GM13977 (cell line): ENCODE results near the gene TBC1D30.
A peak's percentile ranks its signal among the peaks of the same experiment; 100 is the strongest.

Experiments
- DNase-seq: peaks from one replicate; pipeline ENCODE4 v3.0.0; 2012; ENCODE audit warnings: low spot score
- CTCF ChIP-seq: IDR thresholded peaks from 2 replicates; pipeline ENCODE4 v1.5.1; 2012; ENCODE audit warnings: mild to moderate bottlenecking, control low read depth; ENCODE audit not compliant: insufficient read depth; ENCODE audit errors: extremely low read depth, missing control alignments
- in situ Hi-C: fragments of 300-500 bp; cut with MboI; formaldehyde crosslinking; loops from one replicate; pipeline ENCODE4 v1.12.0; 2022; ENCODE audit warnings: low sequenced_read_pairs, low pct_unique_long_range_greater_than_20kb, mixed read lengths, inconsistent platforms; ENCODE audit not compliant: unreplicated experiment

The TBC1D30 gene

GRCh38 chr12:64825143-64826021 is 935 bp downstream of the TBC1D30 start:
- peak; percentile 28 for DNase-seq
- no peak for TF ChIP-seq CTCF

DNA sequence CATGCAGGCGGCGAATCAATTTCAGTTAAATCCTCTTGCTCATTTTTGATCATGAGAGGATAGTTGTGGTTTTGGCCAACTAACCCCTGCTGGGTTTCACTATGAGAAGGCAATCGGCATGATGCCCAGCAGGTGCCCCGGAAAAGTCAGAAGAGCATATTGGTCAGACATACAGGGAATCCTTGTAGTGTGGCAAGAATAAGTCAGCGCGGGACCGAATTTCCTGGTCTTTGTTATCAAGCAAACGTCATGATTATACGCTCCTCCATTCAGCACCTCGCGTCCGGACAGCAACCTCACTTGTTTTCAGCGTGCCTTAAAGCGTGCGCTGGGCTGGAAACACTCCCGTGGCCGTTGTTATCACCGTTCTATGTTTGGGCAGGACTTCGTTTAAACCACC is 1.8 kb downstream of the TBC1D30 start:
- no peak for TF ChIP-seq CTCF
- in situ Hi-C loops: no loop called here
- DNase-seq: peak; percentile 67

More at GRCh38 chr12:64825143-64826021, 935 bp downstream of the TBC1D30 start:
- in situ Hi-C loops: no loop called here

DNA sequence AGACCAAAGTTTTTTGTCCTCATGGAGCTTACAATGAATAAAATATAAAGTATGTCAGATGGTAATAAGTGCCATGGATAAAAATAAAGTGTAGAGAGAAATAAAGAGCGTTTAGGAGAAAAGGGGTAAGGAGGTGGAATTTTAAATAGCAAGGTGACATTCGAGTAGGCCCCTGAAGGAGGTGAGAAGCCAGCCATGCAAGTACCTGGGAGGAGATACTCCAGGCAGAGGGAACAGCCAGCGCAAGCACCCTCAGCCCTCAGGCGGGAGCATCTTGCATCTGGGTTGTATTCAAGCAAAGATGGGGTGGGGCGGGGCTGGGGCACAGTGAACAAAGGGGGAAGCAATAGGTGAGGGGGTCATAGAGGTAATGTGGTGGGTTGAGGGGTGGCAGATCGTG is 4.3 kb downstream of the TBC1D30 start:
- DNase-seq: no peak
- TF ChIP-seq CTCF: no peak
- in situ Hi-C loops: no loop called here

GRCh38 chr12:64833928-64834327 is 9.5 kb downstream of the TBC1D30 start:
- in situ Hi-C loops: no loop called here
- no peak for TF ChIP-seq CTCF
- DNase-seq: no peak

- no peak for DNase-seq
- TF ChIP-seq CTCF: no peak
- in situ Hi-C loops: no loop called here
These were observed 11.5 kb downstream of the TBC1D30 start for GRCh38 chr12:64835901-64836300.

GRCh38 chr12:64836856-64837255 is 12.4 kb downstream of the TBC1D30 start:
- in situ Hi-C loops: no loop called here
- DNase-seq: no peak
- no peak for TF ChIP-seq CTCF
